ENCODE results near the gene WWP2.
A peak's percentile ranks its signal among the peaks of the same experiment; 100 is the strongest.

The WWP2 gene

DNA sequence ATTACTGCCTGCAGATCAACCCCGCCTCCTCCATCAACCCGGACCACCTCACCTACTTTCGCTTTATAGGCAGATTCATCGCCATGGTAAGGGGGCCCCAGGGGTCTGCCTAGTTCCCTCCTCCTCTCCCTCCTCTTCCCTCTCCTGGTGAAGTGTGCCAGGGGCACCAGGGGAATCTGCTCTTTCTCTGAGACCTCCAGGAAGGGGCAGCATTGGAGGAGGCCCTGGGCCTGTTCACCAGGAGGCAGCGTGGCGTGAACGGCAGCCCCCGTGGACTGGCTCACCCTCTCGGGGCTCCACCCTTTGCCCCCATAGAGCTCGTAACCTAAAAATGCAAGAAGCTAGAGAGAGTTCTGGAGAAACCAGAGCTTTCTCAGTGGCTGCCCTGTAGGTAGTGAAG lies 171.9 kb downstream of the WWP2 start:
- CTCF ChIA-PET = no interaction called here
- DNase-seq (ENCODE audit: extremely low spot score) = no peak

DNA sequence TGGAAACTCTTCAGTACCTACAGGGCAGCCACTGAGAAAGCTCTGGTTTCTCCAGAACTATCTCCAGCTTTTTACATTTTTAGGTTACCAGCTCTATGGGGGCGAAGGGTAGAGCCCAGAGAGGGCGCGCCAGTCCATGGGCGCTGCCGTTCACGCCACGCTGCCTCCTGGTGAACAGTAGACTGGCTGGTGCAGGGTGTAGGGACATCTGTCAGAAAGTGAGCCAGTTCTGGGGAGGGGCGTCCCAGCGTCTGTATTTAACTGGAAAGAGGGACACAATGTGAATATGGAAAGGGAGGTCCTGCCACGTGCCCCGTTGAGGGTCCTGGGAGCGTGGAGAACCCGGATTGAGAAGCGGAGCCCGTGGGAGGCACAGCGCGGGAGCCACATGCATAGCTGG lies 172.6 kb downstream of the WWP2 start:
- CTCF ChIA-PET = interaction anchor here (1.0 kb wide), 1 partner anchor 539 kb away, joined by 3 read pairs; no protein-coding TSS in a partner anchor
- DNase-seq (ENCODE audit: extremely low spot score) = no peak
- POLR2A ChIA-PET = no interaction called here
- TF ChIP-seq HDGF (IDR thresholded peaks at IDR 0.05; ENCODE audit: borderline replicate concordance) (no peak), ARNT (IDR thresholded peaks at IDR 0.05) (no peak), LEF1 (IDR thresholded peaks at IDR 0.05; ENCODE audit: borderline replicate concordance) (no peak), FOXM1 (IDR thresholded peaks at IDR 0.05; ENCODE audit: borderline replicate concordance) (no peak), NFRKB (IDR thresholded peaks at IDR 0.05) (no peak), SP1 (IDR thresholded peaks at IDR 0.05) (no peak), FOXK2 (IDR thresholded peaks at IDR 0.05) (no peak), BHLHE40 (IDR thresholded peaks at IDR 0.05; ENCODE audit: borderline replicate concordance) (no peak), ELF4 (IDR thresholded peaks at IDR 0.05) (no peak), FOXA1 (IDR thresholded peaks at IDR 0.05) (no peak), CTBP1 (IDR thresholded peaks at IDR 0.05; ENCODE audit: borderline replicate concordance) (no peak), L3MBTL2 (conservative IDR thresholded peaks at IDR 0.05) (no peak), TARDBP (IDR thresholded peaks at IDR 0.05) (no peak), ZNF384 (IDR thresholded peaks at IDR 0.05) (no peak), SUZ12 (IDR thresholded peaks at IDR 0.05) (no peak)
- TF ChIP-seq, protein P1, sequence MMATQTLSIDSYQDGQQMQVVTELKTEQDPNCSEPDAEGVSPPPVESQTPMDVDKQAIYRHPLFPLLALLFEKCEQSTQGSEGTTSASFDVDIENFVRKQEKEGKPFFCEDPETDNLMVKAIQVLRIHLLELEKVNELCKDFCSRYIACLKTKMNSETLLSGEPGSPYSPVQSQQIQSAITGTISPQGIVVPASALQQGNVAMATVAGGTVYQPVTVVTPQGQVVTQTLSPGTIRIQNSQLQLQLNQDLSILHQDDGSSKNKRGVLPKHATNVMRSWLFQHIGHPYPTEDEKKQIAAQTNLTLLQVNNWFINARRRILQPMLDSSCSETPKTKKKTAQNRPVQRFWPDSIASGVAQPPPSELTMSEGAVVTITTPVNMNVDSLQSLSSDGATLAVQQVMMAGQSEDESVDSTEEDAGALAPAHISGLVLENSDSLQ (IDR thresholded peaks at IDR 0.05) = no peak

More for the DNA sequence above, 171.9 kb downstream of the WWP2 start:
- POLR2A ChIA-PET = no interaction called here
- TF ChIP-seq ZNF384 (IDR thresholded peaks at IDR 0.05) (no peak), FOXA1 (IDR thresholded peaks at IDR 0.05) (no peak), SP1 (IDR thresholded peaks at IDR 0.05) (no peak), FOXK2 (IDR thresholded peaks at IDR 0.05) (no peak), TARDBP (IDR thresholded peaks at IDR 0.05) (no peak), ARNT (IDR thresholded peaks at IDR 0.05) (no peak), ELF4 (IDR thresholded peaks at IDR 0.05) (no peak), HDGF (IDR thresholded peaks at IDR 0.05; ENCODE audit: borderline replicate concordance) (no peak), SUZ12 (IDR thresholded peaks at IDR 0.05) (no peak), LEF1 (IDR thresholded peaks at IDR 0.05; ENCODE audit: borderline replicate concordance) (no peak), L3MBTL2 (conservative IDR thresholded peaks at IDR 0.05) (no peak), CTBP1 (IDR thresholded peaks at IDR 0.05; ENCODE audit: borderline replicate concordance) (no peak), BHLHE40 (IDR thresholded peaks at IDR 0.05; ENCODE audit: borderline replicate concordance) (no peak), FOXM1 (IDR thresholded peaks at IDR 0.05; ENCODE audit: borderline replicate concordance) (no peak), NFRKB (IDR thresholded peaks at IDR 0.05) (no peak)
- TF ChIP-seq, protein P1 (IDR thresholded peaks at IDR 0.05) = no peak

DNA sequence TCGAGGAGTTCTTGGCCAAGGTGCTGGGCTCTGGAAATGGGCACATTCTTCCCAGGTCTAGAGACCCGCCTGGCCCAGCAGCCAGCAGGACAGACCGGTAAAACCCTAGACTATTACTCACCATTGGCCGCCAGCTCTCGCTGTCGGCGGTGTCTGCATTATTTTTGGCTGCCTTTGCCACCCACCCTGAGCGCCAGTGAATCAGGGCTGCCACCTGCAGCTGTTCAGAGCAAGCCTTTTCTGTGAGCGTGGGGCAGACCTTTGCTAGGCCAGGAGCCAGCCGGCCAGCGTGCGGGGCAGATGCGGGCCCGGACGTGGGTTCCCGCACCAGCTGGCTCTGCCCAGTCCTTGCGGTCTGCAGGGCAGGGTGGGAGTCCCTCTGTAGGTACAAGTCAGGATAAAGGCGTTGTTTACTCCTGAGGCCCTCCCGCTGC lies 173.2 kb downstream of the WWP2 start:
- TF ChIP-seq SUZ12 (IDR thresholded peaks at IDR 0.05) = no peak
- DNase-seq (ENCODE audit: extremely low spot score) = no peak
- ChIA-PET POLR2A (no interaction called here), CTCF (interaction anchor here (1.0 kb wide), 1 partner anchor 539 kb away, joined by 3 read pairs; no protein-coding TSS in a partner anchor)

DNA sequence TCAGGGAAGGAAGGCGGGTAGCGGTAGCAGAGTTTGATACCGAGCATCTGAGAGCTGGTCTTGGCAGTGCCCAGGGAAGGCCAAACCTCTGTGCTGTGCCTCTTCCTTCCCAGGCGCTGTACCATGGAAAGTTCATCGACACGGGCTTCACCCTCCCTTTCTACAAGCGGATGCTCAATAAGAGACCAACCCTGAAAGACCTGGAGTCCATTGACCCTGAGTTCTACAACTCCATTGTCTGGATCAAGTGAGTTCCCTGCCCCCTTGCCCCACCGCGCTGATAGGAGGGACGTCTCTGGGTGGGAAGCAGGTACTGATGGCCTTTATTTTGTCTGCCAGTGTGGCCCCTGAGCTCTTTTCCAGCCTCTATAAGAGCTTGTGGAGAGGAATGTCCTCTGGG lies 173.6 kb downstream of the WWP2 start:
- TF ChIP-seq NFRKB (IDR thresholded peaks at IDR 0.05) (no peak), HDGF (IDR thresholded peaks at IDR 0.05; ENCODE audit: borderline replicate concordance) (no peak), FOXK2 (IDR thresholded peaks at IDR 0.05) (no peak), SUZ12 (IDR thresholded peaks at IDR 0.05) (no peak), BHLHE40 (IDR thresholded peaks at IDR 0.05; ENCODE audit: borderline replicate concordance) (no peak), ZNF384 (IDR thresholded peaks at IDR 0.05) (no peak), FOXA1 (IDR thresholded peaks at IDR 0.05) (no peak), ARNT (IDR thresholded peaks at IDR 0.05) (no peak), L3MBTL2 (conservative IDR thresholded peaks at IDR 0.05) (no peak), LEF1 (IDR thresholded peaks at IDR 0.05; ENCODE audit: borderline replicate concordance) (no peak), CTBP1 (IDR thresholded peaks at IDR 0.05; ENCODE audit: borderline replicate concordance) (no peak), FOXM1 (IDR thresholded peaks at IDR 0.05; ENCODE audit: borderline replicate concordance) (no peak), SP1 (IDR thresholded peaks at IDR 0.05) (no peak), TARDBP (IDR thresholded peaks at IDR 0.05) (no peak), ELF4 (IDR thresholded peaks at IDR 0.05) (no peak)
- TF ChIP-seq, protein P1 (IDR thresholded peaks at IDR 0.05) = no peak
- CTCF ChIA-PET = no interaction called here
- POLR2A ChIA-PET = no interaction called here

DNA sequence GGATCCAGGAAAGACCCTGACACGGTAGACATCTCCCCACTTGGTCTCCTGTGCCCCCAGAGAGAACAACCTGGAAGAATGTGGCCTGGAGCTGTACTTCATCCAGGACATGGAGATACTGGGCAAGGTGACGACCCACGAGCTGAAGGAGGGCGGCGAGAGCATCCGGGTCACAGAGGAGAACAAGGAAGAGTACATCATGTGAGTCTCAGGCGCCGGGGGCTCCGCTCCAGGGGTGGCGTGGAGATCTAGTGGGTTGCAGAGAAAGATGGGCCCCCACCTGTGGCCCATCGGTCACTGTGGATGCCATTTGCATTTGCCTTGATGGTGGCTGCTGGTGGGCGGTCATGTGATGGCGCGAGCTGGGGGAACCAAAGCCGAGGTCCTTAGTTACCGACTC lies 174.1 kb downstream of the WWP2 start:
- POLR2A ChIA-PET = no interaction called here
- no peak for DNase-seq (ENCODE audit: extremely low spot score)
- TF ChIP-seq SP1 (IDR thresholded peaks at IDR 0.05) = no peak
- CTCF ChIA-PET = no interaction called here

More for the DNA sequence above, 173.6 kb downstream of the WWP2 start:
- no peak for DNase-seq (ENCODE audit: extremely low spot score)

DNA sequence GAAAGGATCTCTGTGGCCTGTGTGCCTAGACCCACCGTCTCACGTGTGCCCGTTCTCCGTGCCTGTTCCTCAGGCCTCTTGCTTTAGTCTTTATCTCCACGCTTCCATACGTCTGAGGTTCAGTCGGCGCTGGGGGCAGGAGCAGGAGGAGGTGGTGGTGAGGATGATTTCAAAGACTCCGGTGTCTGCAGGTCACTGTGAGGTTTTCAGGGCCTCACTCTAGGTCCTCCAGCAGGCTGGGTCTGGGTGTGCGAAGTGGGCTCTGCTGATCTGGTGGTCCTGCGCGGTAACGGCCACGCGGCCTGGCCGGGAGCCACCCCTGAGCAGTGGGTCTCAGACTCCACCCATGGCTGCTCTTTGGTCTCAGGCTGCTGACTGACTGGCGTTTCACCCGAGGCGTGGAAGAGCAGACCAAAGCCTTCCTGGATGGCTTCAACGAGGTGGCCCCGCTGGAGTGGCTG lies 174.6 kb downstream of the WWP2 start:
- CTCF ChIA-PET = no interaction called here
- no peak for TF ChIP-seq ARNT (IDR thresholded peaks at IDR 0.05)
- TF ChIP-seq HDGF (IDR thresholded peaks at IDR 0.05; ENCODE audit: borderline replicate concordance) = no peak
- TF ChIP-seq FOXM1 (IDR thresholded peaks at IDR 0.05; ENCODE audit: borderline replicate concordance) = no peak
- TF ChIP-seq ZNF384 (IDR thresholded peaks at IDR 0.05) = no peak
- DNase-seq (ENCODE audit: extremely low spot score) = no peak
- POLR2A ChIA-PET = no interaction called here

DNA sequence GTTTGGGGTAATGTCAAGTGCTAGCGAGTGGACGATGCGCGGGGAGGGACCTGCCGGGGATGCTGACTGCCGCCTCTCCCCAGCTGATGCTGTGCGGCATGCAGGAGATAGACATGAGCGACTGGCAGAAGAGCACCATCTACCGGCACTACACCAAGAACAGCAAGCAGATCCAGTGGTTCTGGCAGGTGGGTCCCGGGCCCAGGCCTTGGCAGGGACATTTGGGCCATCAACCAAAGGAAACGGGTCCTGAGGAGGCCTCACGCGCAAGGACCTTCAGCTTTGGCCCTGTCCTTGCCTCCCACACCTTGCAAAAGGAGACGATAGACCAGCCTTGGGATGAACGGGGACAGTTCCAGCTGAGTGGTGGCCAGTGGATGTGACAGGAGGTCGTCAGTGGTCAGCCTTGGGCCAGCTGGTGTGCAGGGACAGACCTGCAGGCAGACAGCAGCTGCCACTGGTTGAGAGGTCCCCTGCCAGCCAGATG lies 175.4 kb downstream of the WWP2 start:
- ChIA-PET POLR2A (no interaction called here), CTCF (no interaction called here)
- TF ChIP-seq, protein P1 (IDR thresholded peaks at IDR 0.05) = no peak
- TF ChIP-seq LEF1 (IDR thresholded peaks at IDR 0.05; ENCODE audit: borderline replicate concordance) (no peak), ZNF384 (IDR thresholded peaks at IDR 0.05) (no peak), FOXA1 (IDR thresholded peaks at IDR 0.05) (no peak), TARDBP (IDR thresholded peaks at IDR 0.05) (no peak), ELF4 (IDR thresholded peaks at IDR 0.05) (no peak), BHLHE40 (IDR thresholded peaks at IDR 0.05; ENCODE audit: borderline replicate concordance) (no peak), ARNT (IDR thresholded peaks at IDR 0.05) (no peak), FOXK2 (IDR thresholded peaks at IDR 0.05) (no peak), L3MBTL2 (conservative IDR thresholded peaks at IDR 0.05) (no peak), SP1 (IDR thresholded peaks at IDR 0.05) (no peak)
- peak; percentile 25 for DNase-seq (ENCODE audit: extremely low spot score)

Data from HEK293T (cell line).